GM19025 (cell line): ENCODE data around the gene WWOX.

Experiments
- ATAC-seq: cut with Tn5 transposase; IDR thresholded peaks from one replicate; pipeline ENCODE4 v1.9.1; 2021; ENCODE audit warnings: mild to moderate bottlenecking, low read depth, moderate library complexity; ENCODE audit not compliant: unreplicated experiment

Gene WWOX

GRCh38 chr16:79008036-79008868 is 908.8 kb downstream of the WWOX start:
- no peak for ATAC-seq

DNA sequence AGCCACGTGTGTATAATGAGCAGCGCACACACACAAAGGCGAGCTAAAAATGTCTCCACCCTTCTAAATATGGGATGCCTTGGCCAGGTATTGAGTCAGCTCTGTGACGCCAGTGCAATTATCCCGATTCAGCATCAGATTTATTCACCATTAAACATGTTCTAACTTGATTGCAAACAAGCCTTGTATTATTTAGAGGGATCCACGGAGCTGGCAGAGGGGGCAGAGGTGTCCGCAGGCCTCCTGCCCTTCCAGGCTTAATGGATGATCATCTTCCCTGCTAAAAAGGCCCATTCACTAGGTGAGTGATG is 909.4 kb downstream of the WWOX start:
- no peak for ATAC-seq

DNA sequence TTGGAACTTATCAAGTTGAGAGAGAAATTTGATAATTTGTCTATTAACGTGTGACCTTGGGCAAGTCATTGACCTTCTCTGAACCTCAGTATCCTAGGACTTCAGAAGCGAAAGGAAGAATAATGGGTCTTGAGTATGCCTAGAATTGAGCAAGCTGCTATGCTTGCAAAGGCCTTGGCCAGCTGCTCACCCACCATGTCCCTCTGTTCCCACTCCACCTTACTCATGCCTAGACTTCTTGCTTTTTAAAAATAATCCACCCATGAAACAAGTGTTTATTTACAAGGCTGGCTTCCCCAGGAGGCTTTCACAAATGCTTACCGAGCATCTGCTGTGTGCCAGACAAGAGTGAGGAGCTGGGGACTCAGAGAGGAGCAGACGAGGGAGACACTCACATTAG is 910.4 kb downstream of the WWOX start:
- no peak for ATAC-seq

- no peak for ATAC-seq
These were observed 911.8 kb downstream of the WWOX start for GRCh38 chr16:79011282-79011681.

- no peak for ATAC-seq
These were observed 913.4 kb downstream of the WWOX start for GRCh38 chr16:79012671-79013434.

GRCh38 chr16:79013930-79014660 is 914.6 kb downstream of the WWOX start:
- no peak for ATAC-seq

- no peak for ATAC-seq
These were observed 919.4 kb downstream of the WWOX start for GRCh38 chr16:79018650-79019429.

- ATAC-seq: no peak
These were observed 920.0 kb downstream of the WWOX start for GRCh38 chr16:79019431-79019830.

- ATAC-seq: no peak
These were observed 922.7 kb downstream of the WWOX start for GRCh38 chr16:79021991-79022630.

GRCh38 chr16:79026117-79026516 is 926.7 kb downstream of the WWOX start:
- no peak for ATAC-seq

- ATAC-seq: no peak
These were observed 937.1 kb downstream of the WWOX start for GRCh38 chr16:79036541-79036940.

DNA sequence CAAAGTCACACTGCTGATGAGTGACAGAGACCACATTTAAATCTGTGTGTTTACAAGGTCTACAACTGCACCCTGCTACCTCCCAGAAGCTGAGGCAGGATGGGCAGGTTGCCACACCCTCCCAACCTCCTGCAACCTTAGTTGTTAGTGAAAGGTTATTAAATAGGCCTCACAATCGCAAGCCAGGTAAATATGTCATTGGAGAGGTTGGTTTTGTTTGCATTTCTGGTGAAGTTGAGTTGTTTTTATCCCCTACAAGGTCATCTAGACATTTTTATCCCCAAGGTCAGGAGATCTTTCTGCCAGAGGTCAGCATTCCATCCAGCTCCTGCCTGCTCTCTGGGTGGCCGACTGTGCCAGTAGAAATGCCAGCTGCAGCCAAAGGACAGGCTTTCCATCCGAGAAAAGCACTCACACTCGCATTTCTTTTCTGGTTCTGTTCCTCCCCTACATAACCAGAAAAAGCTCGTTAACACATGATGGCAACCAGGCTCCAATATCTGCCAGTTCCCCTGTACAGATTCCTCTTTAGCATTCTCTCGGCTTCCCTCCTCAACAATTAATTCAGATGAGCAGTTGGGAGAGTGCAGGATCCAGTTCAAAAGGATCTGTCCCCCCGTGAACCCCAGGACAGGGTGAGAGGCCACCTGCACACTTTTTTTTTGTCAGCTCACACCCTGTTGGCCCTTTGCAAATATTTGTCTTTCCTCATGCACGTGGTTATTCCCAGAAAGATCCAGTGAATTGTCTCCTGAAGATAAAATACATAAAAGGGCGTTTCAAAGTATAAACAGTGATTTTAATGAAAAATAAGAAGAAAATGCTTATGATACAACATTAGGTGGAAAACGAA is 938.3 kb downstream of the WWOX start:
- ATAC-seq: no peak

- ATAC-seq: no peak
These were observed 941.8 kb downstream of the WWOX start for GRCh38 chr16:79041206-79041605.

DNA sequence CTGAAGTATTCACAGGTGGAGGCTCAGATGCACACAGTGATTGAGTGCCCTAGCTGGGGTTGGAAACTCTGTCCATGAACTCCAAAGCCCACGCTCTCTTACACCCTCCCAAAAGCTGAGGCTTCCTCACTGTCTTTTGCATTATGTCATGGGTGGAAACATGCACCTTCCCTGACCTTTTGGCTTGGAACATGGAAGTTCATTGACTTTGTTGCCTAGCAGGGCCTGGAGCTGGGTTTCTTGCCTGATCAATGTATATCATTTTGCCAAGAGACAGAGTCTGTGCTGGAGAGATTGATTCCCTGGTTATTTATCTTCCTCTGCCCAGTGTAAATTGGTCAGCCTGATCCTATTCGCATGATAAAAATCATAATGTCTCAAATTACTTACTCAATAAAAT is 942.7 kb downstream of the WWOX start:
- ATAC-seq: no peak

DNA sequence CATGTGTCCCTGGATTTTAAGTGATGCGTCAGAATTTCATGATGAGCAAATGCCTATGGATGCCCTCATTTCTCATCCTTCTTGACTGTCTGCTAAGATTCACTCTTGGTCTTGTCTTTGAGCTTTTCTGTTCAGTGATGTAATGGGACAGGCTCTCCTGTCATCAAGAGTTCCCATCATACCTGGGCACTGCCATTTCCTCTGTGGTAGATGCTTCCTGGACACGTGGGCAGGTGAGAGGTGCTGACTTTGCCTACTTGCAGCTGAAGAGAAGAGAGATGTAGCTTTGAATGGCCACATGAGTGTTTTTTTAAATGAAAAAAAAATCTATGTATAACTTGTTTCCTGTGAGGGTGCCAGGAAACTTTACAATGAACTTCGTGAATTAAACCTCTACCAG is 943.4 kb downstream of the WWOX start:
- ATAC-seq: no peak

DNA sequence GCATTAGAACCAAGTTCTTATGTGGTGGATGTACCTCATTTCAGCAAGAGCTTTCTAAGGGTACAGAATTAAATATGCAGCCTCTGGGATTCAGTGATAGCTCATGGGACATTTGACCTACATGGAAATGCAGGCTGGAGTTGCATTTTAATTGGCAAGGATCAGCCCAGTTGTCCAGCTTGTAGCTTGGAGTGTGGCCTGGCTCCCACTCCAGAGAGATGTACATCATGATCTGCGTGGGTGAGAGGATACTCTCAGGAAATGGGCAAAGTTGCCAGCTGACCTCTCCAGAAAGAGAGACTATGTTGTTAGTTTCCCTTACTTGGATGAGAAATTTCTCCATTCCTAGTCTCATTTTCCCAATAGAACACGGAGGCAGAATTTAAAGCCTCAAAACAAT is 945.7 kb downstream of the WWOX start:
- ATAC-seq: no peak

DNA sequence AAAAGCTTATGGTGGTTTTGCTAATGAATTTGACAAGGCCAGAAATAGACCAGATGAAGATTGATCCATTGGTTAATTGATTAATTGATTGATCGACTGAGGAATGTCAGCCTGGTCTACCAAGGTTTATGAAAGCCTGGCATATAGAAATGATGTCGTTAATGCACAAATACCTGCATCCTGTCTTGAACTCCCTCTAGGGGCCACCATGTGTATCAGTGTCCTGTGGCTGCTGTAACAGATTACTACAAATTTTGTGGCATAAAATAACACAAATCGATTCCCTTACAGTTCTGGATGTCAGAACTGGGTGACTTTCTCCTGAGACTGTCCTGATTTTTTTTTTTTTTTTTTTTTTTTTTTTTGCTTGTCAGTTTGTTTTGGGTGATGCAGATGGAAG is 947.9 kb downstream of the WWOX start:
- ATAC-seq: no peak

DNA sequence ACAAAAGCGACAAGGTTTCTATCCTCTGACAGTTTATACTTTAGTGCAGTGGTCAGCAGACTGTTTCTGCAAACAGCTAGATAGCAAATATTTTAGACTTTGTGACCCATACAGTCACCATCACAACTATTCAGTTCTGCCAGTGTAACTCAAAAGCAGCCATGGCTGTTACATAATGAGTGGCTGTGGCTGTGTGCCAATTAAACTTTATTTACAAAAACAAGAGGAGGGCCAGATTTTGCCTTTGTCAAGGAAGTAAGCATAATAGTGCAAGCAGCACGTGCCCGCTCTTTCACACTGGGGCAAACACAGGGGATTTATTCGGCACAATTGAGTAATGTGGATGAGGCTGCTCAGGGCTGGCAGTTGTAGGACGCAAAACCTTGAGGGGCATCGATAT is 949.6 kb downstream of the WWOX start:
- no peak for ATAC-seq

DNA sequence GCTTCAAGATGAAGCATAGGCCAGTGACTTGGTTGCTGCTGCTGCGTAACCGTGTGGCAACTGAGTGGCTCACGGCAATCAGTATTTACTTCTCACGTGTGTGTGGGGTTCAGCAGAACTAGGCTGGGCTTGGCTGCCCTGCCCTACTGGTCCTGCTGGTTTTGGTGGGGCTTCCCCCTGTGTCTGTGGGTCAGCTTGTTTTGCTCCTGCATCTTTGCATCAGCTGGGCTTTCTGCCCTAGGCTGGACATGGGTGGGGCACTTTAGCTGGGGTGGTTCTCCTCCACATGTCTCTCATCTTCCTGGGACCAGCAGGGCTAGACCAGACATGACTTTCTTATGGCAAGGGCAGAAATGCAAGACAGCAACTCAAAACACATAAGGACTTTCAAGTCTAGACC is 950.6 kb downstream of the WWOX start:
- no peak for ATAC-seq
